AG04449 (cell line): ENCODE results near the gene PPP1R13L.

Experiments used
- CTCF ChIA-PET: fragments of 350-600 bp; formaldehyde crosslinking; extraction: SDS; loops from one replicate; lab custom pipeline; 2021; ENCODE audit warnings: antibody characterized with exemption; lab: Yijun Ruan, JAX
- POLR2A ChIA-PET: fragments of 400-600, 350-600 bp; formaldehyde crosslinking; extraction: SDS; loops from one replicate; lab custom pipeline; 2020; ENCODE audit warnings: antibody characterized with exemption, inconsistent platforms; lab: Yijun Ruan, JAX
- DNase-seq: peaks from one replicate; pipeline ENCODE4 v3.0.0-alpha.2; 2010; ENCODE audit warnings: low read depth, low spot score
- H3K4me3 ChIP-seq: 2 replicates; pipeline ENCODE4 v1.5.1; 2011; ENCODE audit warnings: low read depth, mild to moderate bottlenecking, control low read depth, low read length
- TF ChIP-seq, protein P1 (sequence below): IDR thresholded peaks from one replicate; pipeline ENCODE4 v1.5.1; 2011; ENCODE audit warnings: mild to moderate bottlenecking, moderate library complexity, low read length, control low read depth, inconsistent platforms; ENCODE audit not compliant: insufficient read depth; ENCODE audit errors: missing control alignments

PPP1R13L gene

DNA sequence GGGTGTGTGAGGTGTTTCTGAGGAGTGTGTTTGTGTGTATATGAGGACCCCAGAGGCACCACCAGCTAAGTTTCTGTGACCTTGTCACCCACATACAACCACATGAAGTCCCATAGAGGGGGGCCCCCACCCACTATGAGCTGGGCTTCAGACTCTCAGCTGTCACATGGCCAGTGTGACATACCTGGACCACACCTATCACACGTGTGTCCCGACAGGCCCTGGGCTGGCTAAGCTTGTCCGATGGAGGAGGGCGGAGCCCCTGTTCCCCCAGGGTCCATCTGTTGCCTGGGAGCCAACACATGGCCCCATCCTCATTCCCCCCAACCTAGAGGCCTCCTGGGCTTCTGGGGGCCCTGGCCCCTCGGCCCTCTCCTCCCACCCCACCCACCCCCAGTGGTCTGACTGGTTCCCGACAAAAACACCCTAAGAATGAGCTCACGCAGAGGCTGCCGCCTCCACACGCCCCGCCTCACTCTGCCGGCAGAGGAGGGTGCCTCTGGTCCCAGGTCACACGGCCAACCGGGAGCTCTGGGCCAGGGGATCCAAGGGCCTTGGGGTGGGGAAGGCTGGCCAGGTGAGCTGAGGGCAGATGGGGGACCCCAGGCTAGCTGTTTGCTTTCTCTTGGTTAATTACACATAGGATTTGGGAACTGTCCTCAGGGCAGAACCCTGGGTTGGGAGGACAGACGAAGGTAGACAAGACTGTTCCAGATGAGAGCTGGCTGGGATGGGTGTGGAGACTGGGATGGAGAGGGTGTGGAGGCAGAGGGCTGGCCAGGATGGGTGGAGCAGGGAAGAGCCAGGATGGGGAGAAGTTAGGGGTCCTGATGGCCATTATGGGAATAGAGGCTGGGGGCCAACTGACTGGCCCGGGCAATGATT lies 60.0 kb downstream of the PPP1R13L start:
- TF ChIP-seq, protein P1, sequence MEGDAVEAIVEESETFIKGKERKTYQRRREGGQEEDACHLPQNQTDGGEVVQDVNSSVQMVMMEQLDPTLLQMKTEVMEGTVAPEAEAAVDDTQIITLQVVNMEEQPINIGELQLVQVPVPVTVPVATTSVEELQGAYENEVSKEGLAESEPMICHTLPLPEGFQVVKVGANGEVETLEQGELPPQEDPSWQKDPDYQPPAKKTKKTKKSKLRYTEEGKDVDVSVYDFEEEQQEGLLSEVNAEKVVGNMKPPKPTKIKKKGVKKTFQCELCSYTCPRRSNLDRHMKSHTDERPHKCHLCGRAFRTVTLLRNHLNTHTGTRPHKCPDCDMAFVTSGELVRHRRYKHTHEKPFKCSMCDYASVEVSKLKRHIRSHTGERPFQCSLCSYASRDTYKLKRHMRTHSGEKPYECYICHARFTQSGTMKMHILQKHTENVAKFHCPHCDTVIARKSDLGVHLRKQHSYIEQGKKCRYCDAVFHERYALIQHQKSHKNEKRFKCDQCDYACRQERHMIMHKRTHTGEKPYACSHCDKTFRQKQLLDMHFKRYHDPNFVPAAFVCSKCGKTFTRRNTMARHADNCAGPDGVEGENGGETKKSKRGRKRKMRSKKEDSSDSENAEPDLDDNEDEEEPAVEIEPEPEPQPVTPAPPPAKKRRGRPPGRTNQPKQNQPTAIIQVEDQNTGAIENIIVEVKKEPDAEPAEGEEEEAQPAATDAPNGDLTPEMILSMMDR: no peak
- H3K4me3 ChIP-seq: no peak overlapping the region
- DNase-seq: no peak
- POLR2A ChIA-PET: no interaction called here
- CTCF ChIA-PET: interaction anchor here (0.6 to 1.5 kb wide), 3 partner anchors 11 to 147 kb away, joined by 3 to 5 read pairs (median 4); no protein-coding TSS in a partner anchor

DNA sequence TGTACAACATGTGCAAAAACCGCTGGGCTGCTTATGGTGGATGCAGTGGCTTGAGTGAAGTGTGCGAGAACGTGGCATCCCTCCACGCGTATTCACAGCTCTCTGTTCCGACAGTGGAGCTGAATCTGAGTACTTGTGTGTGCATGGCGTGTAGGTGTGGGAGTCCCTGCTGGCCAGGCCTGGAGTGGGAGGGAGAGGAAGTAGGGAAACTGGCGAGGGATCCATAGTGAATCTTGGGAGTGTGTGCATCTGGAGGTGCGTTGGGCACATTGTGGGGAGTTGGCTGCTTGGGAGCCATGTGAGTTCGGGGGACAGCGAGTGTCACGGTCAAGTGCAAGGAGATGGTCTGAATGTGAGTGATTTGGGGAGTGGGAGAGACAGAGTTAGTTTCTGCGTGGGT lies 62.0 kb downstream of the PPP1R13L start:
- no peak overlapping the region for H3K4me3 ChIP-seq
- TF ChIP-seq, protein P1: no peak
- no peak for DNase-seq
- ChIA-PET CTCF (no interaction called here), POLR2A (no interaction called here)

DNA sequence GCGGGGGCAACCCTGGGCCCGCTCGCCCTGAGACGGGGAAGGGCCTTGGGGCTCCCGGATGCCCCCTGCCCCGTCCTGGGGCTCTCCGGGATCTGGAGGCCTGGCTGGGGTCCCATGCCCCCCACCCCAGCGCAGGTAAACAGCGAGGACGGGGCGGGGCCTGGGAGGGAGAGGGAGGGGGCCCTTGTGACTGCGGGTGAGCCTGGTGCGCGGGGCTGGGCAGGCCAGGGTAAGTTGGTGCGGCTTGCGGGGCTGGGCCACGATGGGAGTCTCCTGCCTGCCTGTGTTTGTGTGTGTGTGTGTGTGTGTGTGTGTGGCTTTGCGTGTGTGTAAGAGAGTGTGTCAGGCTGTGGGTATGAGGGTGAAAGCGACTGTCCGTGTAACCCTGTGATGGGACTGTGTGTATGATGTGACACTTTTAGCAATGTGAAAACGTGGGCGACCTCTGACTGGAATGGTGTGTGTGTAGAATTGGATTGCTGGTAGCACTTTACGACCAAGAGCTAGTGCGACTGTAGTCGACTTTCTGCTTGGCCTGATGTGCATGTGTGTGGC lies 63.9 kb downstream of the PPP1R13L start:
- DNase-seq: no peak
- TF ChIP-seq, protein P1: no peak
- CTCF ChIA-PET: no interaction called here
- POLR2A ChIA-PET: no interaction called here
- H3K4me3 ChIP-seq: no peak overlapping the region

DNA sequence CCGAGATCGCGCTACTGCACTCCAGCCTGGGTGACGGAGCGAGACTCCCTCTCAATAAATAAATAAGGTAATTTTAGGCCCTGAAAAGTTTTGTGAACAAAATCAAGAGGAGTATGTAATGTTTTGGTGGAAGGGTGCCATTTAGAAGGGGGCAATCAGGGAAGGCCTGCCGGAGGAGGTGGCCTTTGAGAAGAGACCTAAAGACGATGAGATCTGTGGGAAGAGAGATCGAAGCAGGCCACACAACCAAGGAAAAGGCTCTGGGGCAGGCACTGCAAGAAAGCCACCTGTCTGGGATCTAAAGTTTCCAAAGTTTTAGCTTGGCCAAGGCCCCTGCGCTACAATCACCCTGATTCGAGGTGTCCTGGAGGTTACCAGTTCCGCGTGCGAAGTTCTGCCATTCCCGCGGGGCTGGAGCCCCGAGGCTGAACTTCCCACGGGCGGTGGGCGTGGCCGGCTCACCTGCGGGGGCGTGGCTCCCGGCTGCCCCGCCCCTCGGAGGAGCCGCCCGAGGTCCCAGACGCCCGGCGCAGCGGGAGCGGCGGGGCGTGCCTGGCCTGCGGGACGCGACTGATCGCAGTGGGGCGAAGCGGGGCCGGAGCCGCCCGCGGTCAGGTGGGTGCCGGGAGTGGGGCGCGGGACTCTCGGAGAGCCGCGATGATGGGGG lies 64.5 kb downstream of the PPP1R13L start, which contains the start of gene KLC3:
Gene KLC3 (plus strand): TSS at position 519 of the 667 bp plus-strand sequence. CDS start 4,792 bp downstream, outside the sequence.
- CTCF ChIA-PET: interaction anchor here (0.6 to 3.7 kb wide), 7 partner anchors 9 to 351 kb away, joined by 3 to 57 read pairs (median 6); partner anchors contain the start of gene CKM
- no peak for DNase-seq
- H3K4me3 ChIP-seq: no peak within 1 kb of the TSS

DNA sequence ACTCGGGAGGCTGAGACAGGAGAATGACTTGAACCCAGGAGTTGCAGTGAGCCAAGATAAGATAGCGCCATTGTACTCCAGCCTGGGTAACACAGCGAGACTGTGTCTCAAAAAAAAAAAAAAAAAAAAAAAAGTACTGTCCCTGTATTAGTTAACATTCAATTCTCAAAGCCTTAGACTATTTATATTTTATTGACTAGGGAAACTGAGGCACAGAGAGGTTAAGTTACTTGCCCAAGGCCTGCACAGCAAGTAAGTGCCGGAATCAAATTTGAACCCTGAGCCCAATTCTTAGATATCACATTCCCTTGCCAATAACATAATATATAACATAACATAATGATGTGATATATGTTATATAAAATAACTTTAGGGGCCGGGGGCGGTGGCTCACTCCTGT lies 65.2 kb downstream of the PPP1R13L start:
- DNase-seq: no peak
- POLR2A ChIA-PET: no interaction called here
- TF ChIP-seq, protein P1: no peak
- CTCF ChIA-PET: interaction anchor here (0.6 to 3.7 kb wide), 26 partner anchors 10 to 436 kb away, joined by 3 to 57 read pairs (median 4); partner anchors contain the start of genes APOE, CKM and CLASRP
- H3K4me3 ChIP-seq: no peak overlapping the region

More for the DNA sequence above, 64.5 kb downstream of the PPP1R13L start, which contains the start of gene KLC3:
- TF ChIP-seq, protein P1: no peak
- POLR2A ChIA-PET: no interaction called here
